ENCODE data around the gene ROBO1. TPM values are rescaled to one million over a fixed set of nuclear protein-coding genes. Genes with fewer than 3 reads are reported as not detected.

ROBO1 gene
- total and polyA plus RNA-seq, 2 donors (not counting 1 experiment from before 2014, with no cell fraction given), result 0.27 to 3.2 TPM

- no peaks in the 10 kb centered on the region for H3K27me3 ChIP-seq (replicated peaks in 1 of 4; ENCODE audit: control extremely low read depth in 1 of 4, control insufficient read depth in 3 of 4, insufficient read depth in 4 of 4, low read length in 3 of 4)
- no peaks in the 10 kb centered on the region for H3K4me1 ChIP-seq (ENCODE audit: control insufficient read depth in 2 of 2, insufficient read depth in 2 of 2, low read length in 2 of 2)
- H3K9me3 ChIP-seq (ENCODE audit: control extremely low read depth in 1 of 3, control insufficient read depth in 2 of 3, insufficient read depth in 1 of 3, low read length in 2 of 3), result peaks cover 0 to 5% (median 0%) of the 10 kb centered on the region in 3 donors
- no peak overlapping the region for H3K27ac Mint-ChIP-seq
- ChIA-PET CTCF (no interaction called here), POLR2A (no interaction called here)
- no peak overlapping the region for H3K27ac ChIP-seq (ENCODE audit: low read length in 2 of 2)
- peaks cover 2% of the 10 kb centered on the region for H3K9me3 Mint-ChIP-seq (ENCODE audit: insufficient read depth)
- H3K4me2 ChIP-seq (replicated peaks; ENCODE audit: low read depth, low read length, poor library complexity, severe bottlenecking), result no peak overlapping the region
- no peak overlapping the region for H3K9ac ChIP-seq (ENCODE audit: low read length)
- no peak for ATAC-seq (ENCODE audit: low read depth)
- H4K20me1 ChIP-seq (ENCODE audit: control insufficient read depth, insufficient read depth, low read length, poor library complexity, severe bottlenecking), result no peaks in the 10 kb centered on the region
- H3K4me3 Mint-ChIP-seq, result no peak overlapping the region
- H3K4me3 ChIP-seq (ENCODE audit: control extremely low read depth in 1 of 5, extremely low read depth in 1 of 5, insufficient read depth in 1 of 5, low read depth in 2 of 5, low read length in 4 of 5), result no peak overlapping the region
- WGBS (ENCODE audit: insufficient coverage), result no CpG with 5 or more reads among the region's 1 CpG
- no peaks in the 10 kb centered on the region for H3K36me3 ChIP-seq (replicated peaks in 1 of 2; ENCODE audit: control extremely low read depth in 1 of 2, control insufficient read depth in 1 of 2, extremely low read depth in 1 of 2, insufficient read depth in 2 of 2, low read length in 1 of 2)
- intact Hi-C loops (cut with micrococcal nuclease), result no loop called here
- DNase-seq, result no peak
- H2AFZ ChIP-seq (ENCODE audit: insufficient read depth, low read depth, low read length, poor library complexity, severe bottlenecking), result no peak overlapping the region
- TF ChIP-seq EZH2 (IDR thresholded peaks at IDR 0.05; ENCODE audit: borderline replicate concordance, insufficient read depth, low read depth, low read length, poor library complexity, severe bottlenecking), result no peak
- no peak for TF ChIP-seq CTCF (IDR thresholded peaks at IDR 0.05)
- H3K79me2 ChIP-seq (ENCODE audit: control insufficient read depth, insufficient read depth, low read length), result no peaks in the 10 kb centered on the region
- no peaks in the 10 kb centered on the region for H3K4me1 Mint-ChIP-seq
- no peaks in the 10 kb centered on the region for H3K27me3 Mint-ChIP-seq
Observed at GRCh38 chr3:79199966-79200365, 567.8 kb downstream of the ROBO1 start.

GRCh38 chr3:79187426-79187825 lies 580.4 kb downstream of the ROBO1 start:
- Histone ChIP-seq H3K36me3 (replicated peaks in 1 of 2; ENCODE audit: control extremely low read depth in 1 of 2, control insufficient read depth in 1 of 2, extremely low read depth in 1 of 2, insufficient read depth in 2 of 2, low read length in 1 of 2) (no peaks in the 10 kb centered on the region), H3K9me3 (ENCODE audit: control extremely low read depth in 1 of 3, control insufficient read depth in 2 of 3, insufficient read depth in 1 of 3, low read length in 2 of 3) (peaks cover 0 to 5% (median 0%) of the 10 kb centered on the region in 3 donors), H4K20me1 (ENCODE audit: control insufficient read depth, insufficient read depth, low read length, poor library complexity, severe bottlenecking) (no peaks in the 10 kb centered on the region), H3K4me1 (ENCODE audit: control insufficient read depth in 2 of 2, insufficient read depth in 2 of 2, low read length in 2 of 2) (no peaks in the 10 kb centered on the region), H3K9ac (ENCODE audit: low read length) (no peak overlapping the region), H3K79me2 (ENCODE audit: control insufficient read depth, insufficient read depth, low read length) (no peaks in the 10 kb centered on the region), H2AFZ (ENCODE audit: insufficient read depth, low read depth, low read length, poor library complexity, severe bottlenecking) (no peak overlapping the region), H3K27me3 (replicated peaks in 1 of 4; ENCODE audit: control extremely low read depth in 1 of 4, control insufficient read depth in 3 of 4, insufficient read depth in 4 of 4, low read length in 3 of 4) (no peaks in the 10 kb centered on the region), H3K4me3 (ENCODE audit: control extremely low read depth in 1 of 5, extremely low read depth in 1 of 5, insufficient read depth in 1 of 5, low read depth in 2 of 5, low read length in 4 of 5) (no peak overlapping the region), H3K27ac (ENCODE audit: low read length in 2 of 2) (no peak overlapping the region), H3K4me2 (replicated peaks; ENCODE audit: low read depth, low read length, poor library complexity, severe bottlenecking) (no peak overlapping the region)
- ATAC-seq (ENCODE audit: low read depth) (no peak), DNase-seq (no peak)
- no peaks in the 10 kb centered on the region for H3K4me1 Mint-ChIP-seq
- ChIA-PET POLR2A (no interaction called here), CTCF (no interaction called here)
- intact Hi-C loops (cut with micrococcal nuclease), result no loop called here
- H3K4me3 Mint-ChIP-seq, result no peak overlapping the region
- H3K9me3 Mint-ChIP-seq (ENCODE audit: insufficient read depth), result peaks cover 2% of the 10 kb centered on the region
- H3K27ac Mint-ChIP-seq, result no peak overlapping the region
- H3K27me3 Mint-ChIP-seq, result no peaks in the 10 kb centered on the region
- WGBS (ENCODE audit: insufficient coverage), result 83% methylated on average over 2 of the region's 5 CpGs
- TF ChIP-seq EZH2 (IDR thresholded peaks at IDR 0.05; ENCODE audit: borderline replicate concordance, insufficient read depth, low read depth, low read length, poor library complexity, severe bottlenecking) (no peak), CTCF (IDR thresholded peaks at IDR 0.05) (no peak)

Measured in B cell (primary cell).